ENCODE measurements around the gene MPIG6B.

- TF ChIP-seq CTCF (IDR thresholded peaks at IDR 0.05) (no peak), POLR2A (IDR thresholded peaks at IDR 0.05) (no peak)
Observed at GRCh38 chr6:31686483-31686882, 36.7 kb upstream of the MPIG6B start.

Measured in body of pancreas (tissue), 4 donors.